ENCODE data around the gene CAMKK2. TPM values are rescaled to one million over a fixed set of nuclear protein-coding genes. Genes with fewer than 3 reads are reported as not detected.

The CAMKK2 gene
- total RNA-seq, 4 donors from 2014 or later = 16.8 to 32.6 (median 21.2) TPM

- intact Hi-C loops (cut with DNase I) = no loop called here
- H3K9me3 ChIP-seq = no peaks in the 10 kb centered on the region
- peaks cover 0 to 10% (median 0%) of the 10 kb centered on the region in 3 donors for H3K4me1 ChIP-seq
- no peak overlapping the region for H3K27ac ChIP-seq
- H3K36me3 ChIP-seq = peaks cover 20 to 100% (median 32%) of the 10 kb centered on the region in 3 donors
- TF ChIP-seq CTCF (IDR thresholded peaks at IDR 0.05) = no peak
- no peak for TF ChIP-seq POLR2A (IDR thresholded peaks at IDR 0.05)
- no peak overlapping the region for H3K4me3 ChIP-seq
- 91 to 92% methylated on average over 4 of the region's 4 CpGs for WGBS, 2 donors
- H3K27me3 ChIP-seq = no peaks in the 10 kb centered on the region
- no peak for DNase-seq
Measured at GRCh38 chr12:121328620-121329019, 32.1 kb upstream of the CAMKK2 start.

DNA sequence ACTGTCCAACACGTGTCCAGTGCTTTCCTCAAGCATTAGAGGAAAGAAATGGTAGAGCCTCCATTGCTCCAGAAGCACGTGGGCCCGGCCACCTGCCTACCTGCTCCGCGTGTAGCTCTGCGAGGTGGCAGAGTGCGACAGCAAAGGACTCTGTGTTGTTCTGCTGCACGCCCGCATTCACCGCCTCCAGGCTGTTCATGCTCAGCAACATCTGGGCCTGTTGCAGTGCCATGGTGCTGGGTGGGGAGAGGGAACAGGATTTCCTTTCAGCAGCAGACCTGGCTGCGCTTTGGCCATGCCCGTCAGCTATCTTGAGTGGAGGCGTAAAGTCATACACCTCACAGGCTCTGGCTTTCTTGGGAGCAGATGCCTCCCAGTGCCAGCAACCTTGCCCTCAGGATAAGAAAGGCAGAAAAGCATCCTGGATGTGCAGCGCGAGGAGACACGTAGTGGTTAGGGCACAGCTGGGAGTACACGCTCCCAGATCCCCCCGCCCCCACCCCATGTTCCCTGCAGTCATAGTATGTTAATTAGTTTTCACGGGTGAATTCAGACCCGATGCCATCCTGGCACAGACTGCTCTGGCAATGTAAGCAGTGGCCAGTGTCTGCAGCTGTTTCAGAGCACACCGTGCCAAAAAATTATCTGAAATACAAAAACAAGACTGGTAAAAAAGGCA, 30.6 kb upstream of the CAMKK2 start:
- Histone ChIP-seq H3K27me3 (no peaks in the 10 kb centered on the region), H3K36me3 (peaks cover 15 to 100% (median 28%) of the 10 kb centered on the region in 3 donors), H3K4me3 (no peak overlapping the region), H3K27ac (no peak overlapping the region), H3K4me1 (peaks cover 0 to 10% (median 0%) of the 10 kb centered on the region in 3 donors), H3K9me3 (no peaks in the 10 kb centered on the region)
- DNase-seq = no peak
- WGBS, 2 donors = 63 to 89% methylated on average over 9 to 15 of the region's 21 CpGs
- intact Hi-C loops (cut with DNase I) = no loop called here
- TF ChIP-seq POLR2A (IDR thresholded peaks at IDR 0.05) (no peak), CTCF (IDR thresholded peaks at IDR 0.05) (no peak)

DNA sequence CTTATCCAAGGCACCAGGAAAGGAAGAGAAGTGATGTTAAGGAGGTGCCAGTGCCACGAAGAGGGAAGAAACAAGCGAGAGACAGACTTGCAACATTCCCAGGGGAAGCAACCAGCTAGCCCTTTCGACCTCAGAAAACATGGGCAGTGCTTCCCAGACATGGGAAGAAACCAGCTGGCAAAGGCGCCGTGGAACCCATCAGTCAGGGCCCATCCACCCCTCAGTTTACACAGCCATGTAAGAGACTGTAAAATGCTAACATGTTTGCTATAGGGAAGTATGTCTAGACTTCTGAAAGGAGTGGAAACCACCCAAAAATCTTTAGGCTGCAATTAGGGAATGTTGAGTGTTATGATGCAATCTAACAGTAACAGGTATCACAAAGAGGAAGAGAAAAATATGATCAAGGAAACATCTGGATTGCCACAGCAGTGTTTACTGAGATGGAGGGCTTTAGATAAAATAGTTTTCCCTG, 29.4 kb upstream of the CAMKK2 start:
- TF ChIP-seq CTCF (IDR thresholded peaks at IDR 0.05) (no peak), POLR2A (IDR thresholded peaks at IDR 0.05) (no peak)
- Histone ChIP-seq H3K27ac (no peak overlapping the region), H3K4me1 (peaks cover 0 to 10% (median 0%) of the 10 kb centered on the region in 3 donors), H3K36me3 (peaks cover 17 to 99% (median 24%) of the 10 kb centered on the region in 3 donors), H3K27me3 (no peaks in the 10 kb centered on the region), H3K4me3 (no peak overlapping the region), H3K9me3 (no peaks in the 10 kb centered on the region)
- intact Hi-C loops (cut with DNase I) = no loop called here
- DNase-seq = no peak
- WGBS, 2 donors = 72 to 76% methylated on average over 5 of the region's 5 CpGs

- Histone ChIP-seq H3K4me1 (peaks cover 0 to 10% (median 0%) of the 10 kb centered on the region in 3 donors), H3K27ac (no peak overlapping the region), H3K4me3 (no peak overlapping the region), H3K27me3 (no peaks in the 10 kb centered on the region), H3K9me3 (no peaks in the 10 kb centered on the region), H3K36me3 (peaks cover 23 to 99% (median 23%) of the 10 kb centered on the region in 3 donors)
- intact Hi-C loops (cut with DNase I) = no loop called here
- 89 to 90% methylated on average over 3 of the region's 3 CpGs for WGBS, 2 donors
- no peak for DNase-seq
- no peak for TF ChIP-seq CTCF (IDR thresholded peaks at IDR 0.05)
- no peak for TF ChIP-seq POLR2A (IDR thresholded peaks at IDR 0.05)
Measured at GRCh38 chr12:121323908-121324307, 27.4 kb upstream of the CAMKK2 start.

DNA sequence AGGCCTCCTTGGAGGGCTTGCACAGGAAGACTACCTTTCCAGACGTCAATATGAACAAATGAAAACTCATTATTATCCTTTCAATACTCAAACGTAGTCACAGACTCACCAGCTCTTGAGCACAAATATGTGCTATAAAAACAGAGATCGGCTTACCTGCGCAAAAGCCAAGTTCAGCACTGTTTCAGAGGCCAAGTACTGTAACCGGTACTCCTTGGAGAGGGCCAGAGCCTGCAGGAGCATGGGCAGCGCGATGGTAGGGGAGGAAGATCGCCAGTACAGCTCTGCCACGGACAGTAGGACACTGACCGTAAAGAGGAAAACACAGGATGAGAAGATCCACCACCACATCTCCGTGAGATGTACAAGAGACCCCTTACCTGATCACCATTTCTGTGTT, 21.6 kb upstream of the CAMKK2 start:
- Histone ChIP-seq H3K36me3 (peaks cover 0 to 93% (median 17%) of the 10 kb centered on the region in 3 donors), H3K27ac (no peak overlapping the region), H3K9me3 (no peaks in the 10 kb centered on the region), H3K4me1 (no peaks in the 10 kb centered on the region), H3K27me3 (no peaks in the 10 kb centered on the region), H3K4me3 (no peak overlapping the region)
- DNase-seq = no peak
- intact Hi-C loops (cut with DNase I) = no loop called here
- WGBS, 2 donors = 90 to 93% methylated on average over 10 to 11 of the region's 11 CpGs
- TF ChIP-seq POLR2A (IDR thresholded peaks at IDR 0.05) (no peak), CTCF (IDR thresholded peaks at IDR 0.05) (no peak)
